OCI-LY1 (cell line): ENCODE measurements around the gene BRDT.

Experiments
- H2AFZ ChIP-seq: fragments of 200-600 bp; sonication (generic), shearing (Covaris generic); 2 replicates; pipeline ENCODE4 v1.6.0; 2014; ENCODE audit warnings: antibody characterized with exemption, mild to moderate bottlenecking, low read length
- H3F3A ChIP-seq: fragments of 200-600 bp; sonication (generic), shearing (Covaris generic); 2 replicates; pipeline ENCODE4 v1.6.0; 2014; ENCODE audit warnings: mild to moderate bottlenecking, antibody characterized with exemption, low read length, moderate library complexity; ENCODE audit not compliant: insufficient read depth
- H3K27ac ChIP-seq: fragments of 200-600 bp; sonication (generic); 2 replicates; pipeline ENCODE4 v1.5.1; 2014; ENCODE audit warnings: low read length, mixed run types, mild to moderate bottlenecking, low read depth; ENCODE audit not compliant: poor library complexity, severe bottlenecking
- H3K27me3 ChIP-seq: fragments of 200-600 bp; sonication (generic); 2 replicates; pipeline ENCODE4 v1.6.0; 2014; ENCODE audit warnings: antibody characterized with exemption, mild to moderate bottlenecking, low read length, moderate library complexity; ENCODE audit not compliant: insufficient read depth
- H3K36me3 ChIP-seq: fragments of 200-600 bp; sonication (generic); 2 replicates; pipeline ENCODE4 v1.6.1; 2014; ENCODE audit warnings: mild to moderate bottlenecking, antibody characterized with exemption, low read length, moderate library complexity, mixed read lengths; ENCODE audit not compliant: insufficient read depth
- H3K4me1 ChIP-seq: fragments of 200-600 bp; sonication (generic); 2 replicates; pipeline ENCODE4 v1.5.1; 2014; ENCODE audit warnings: mild to moderate bottlenecking, low read length, moderate library complexity; ENCODE audit not compliant: insufficient read depth, severe bottlenecking
- H3K4me2 ChIP-seq: fragments of 200-600 bp; sonication (generic), shearing (Covaris generic); 2 replicates; pipeline ENCODE4 v1.6.1; 2014; ENCODE audit warnings: low read length
- H3K4me3 ChIP-seq: fragments of 200-600 bp; sonication (generic); 2 replicates; pipeline ENCODE4 v1.5.1; 2014; ENCODE audit warnings: low read length, low read depth, mild to moderate bottlenecking, mixed read lengths; ENCODE audit not compliant: poor library complexity, severe bottlenecking
- H3K79me2 ChIP-seq: fragments of 200-600 bp; shearing (Covaris generic); 2 replicates; pipeline ENCODE4 v1.6.1; 2016; ENCODE audit warnings: mixed run types, low read length, mixed read lengths; ENCODE audit not compliant: insufficient read depth
- H3K9ac ChIP-seq: fragments of 200-600 bp; sonication (generic), shearing (Covaris generic); 2 replicates; pipeline ENCODE4 v1.6.1; 2014; ENCODE audit warnings: mild to moderate bottlenecking, low read length, mixed read lengths
- H3K9me2 ChIP-seq: fragments of 200-600 bp; sonication (generic), shearing (Covaris generic); 2 replicates; pipeline ENCODE4 v1.6.1; 2014; ENCODE audit warnings: low read depth, mild to moderate bottlenecking, low read length, mixed read lengths
- H3K9me3 ChIP-seq: fragments of 200-600 bp; shearing (Covaris generic); 2 replicates; pipeline ENCODE4 v1.6.1; 2014; ENCODE audit warnings: low read length, mixed read lengths
- H4K20me1 ChIP-seq: fragments of 200-600 bp; sonication (generic), shearing (Covaris generic); 2 replicates; pipeline ENCODE4 v1.6.0; 2016; ENCODE audit warnings: mild to moderate bottlenecking, low read length; ENCODE audit not compliant: insufficient read depth
- EZH2 ChIP-seq: fragments of 200-600 bp; sonication (generic), shearing (Covaris generic); IDR thresholded peaks from 2 replicates; pipeline ENCODE4 v1.8.0; 2017; ENCODE audit warnings: borderline replicate concordance, mixed run types, mild to moderate bottlenecking, antibody characterized with exemption, low read length, moderate library complexity, mixed read lengths
- TF ChIP-seq, protein P1 (sequence below): fragments of 200-600 bp; sonication (generic), shearing (Covaris generic); IDR thresholded peaks from 2 replicates; pipeline ENCODE4 v1.5.1; 2017; ENCODE audit warnings: mild to moderate bottlenecking, antibody characterized with exemption, low read length, moderate library complexity, mixed read lengths

The BRDT gene

DNA sequence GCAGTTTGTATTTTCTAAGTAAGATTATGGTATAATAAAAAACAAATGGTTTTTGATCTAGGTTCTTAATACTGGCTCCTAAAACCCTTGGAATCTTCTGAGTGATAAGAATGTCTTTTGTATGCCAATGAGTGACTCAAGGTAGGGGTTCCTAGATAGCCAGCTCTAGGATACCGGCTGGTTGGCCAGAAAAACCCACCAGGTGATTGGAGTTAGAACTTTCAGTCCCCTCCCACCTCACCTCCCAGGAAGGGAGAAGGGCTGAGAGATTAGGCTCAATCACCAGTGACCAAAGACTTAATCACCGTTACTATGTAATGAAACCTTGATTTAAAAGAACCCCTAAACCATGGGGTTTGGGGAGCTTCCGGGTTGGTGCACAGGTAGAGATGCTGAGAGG lies 8.7 kb upstream of the BRDT start:
- H3F3A ChIP-seq, result no peaks in the 10 kb centered on the region
- no peaks in the 10 kb centered on the region for H4K20me1 ChIP-seq
- no peak overlapping the region for H3K27ac ChIP-seq
- H3K4me2 ChIP-seq, result no peak overlapping the region
- H3K36me3 ChIP-seq, result no peaks in the 10 kb centered on the region
- no peak overlapping the region for H3K4me3 ChIP-seq
- TF ChIP-seq EZH2, result no peak
- TF ChIP-seq, protein P1, sequence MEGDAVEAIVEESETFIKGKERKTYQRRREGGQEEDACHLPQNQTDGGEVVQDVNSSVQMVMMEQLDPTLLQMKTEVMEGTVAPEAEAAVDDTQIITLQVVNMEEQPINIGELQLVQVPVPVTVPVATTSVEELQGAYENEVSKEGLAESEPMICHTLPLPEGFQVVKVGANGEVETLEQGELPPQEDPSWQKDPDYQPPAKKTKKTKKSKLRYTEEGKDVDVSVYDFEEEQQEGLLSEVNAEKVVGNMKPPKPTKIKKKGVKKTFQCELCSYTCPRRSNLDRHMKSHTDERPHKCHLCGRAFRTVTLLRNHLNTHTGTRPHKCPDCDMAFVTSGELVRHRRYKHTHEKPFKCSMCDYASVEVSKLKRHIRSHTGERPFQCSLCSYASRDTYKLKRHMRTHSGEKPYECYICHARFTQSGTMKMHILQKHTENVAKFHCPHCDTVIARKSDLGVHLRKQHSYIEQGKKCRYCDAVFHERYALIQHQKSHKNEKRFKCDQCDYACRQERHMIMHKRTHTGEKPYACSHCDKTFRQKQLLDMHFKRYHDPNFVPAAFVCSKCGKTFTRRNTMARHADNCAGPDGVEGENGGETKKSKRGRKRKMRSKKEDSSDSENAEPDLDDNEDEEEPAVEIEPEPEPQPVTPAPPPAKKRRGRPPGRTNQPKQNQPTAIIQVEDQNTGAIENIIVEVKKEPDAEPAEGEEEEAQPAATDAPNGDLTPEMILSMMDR, result no peak
- H3K9me3 ChIP-seq, result no peaks in the 10 kb centered on the region
- no peaks in the 10 kb centered on the region for H3K27me3 ChIP-seq
- no peaks in the 10 kb centered on the region for H3K9me2 ChIP-seq
- no peak overlapping the region for H3K9ac ChIP-seq
- H3K79me2 ChIP-seq, result no peaks in the 10 kb centered on the region
- H3K4me1 ChIP-seq, result no peaks in the 10 kb centered on the region
- H2AFZ ChIP-seq, result no peak overlapping the region

DNA sequence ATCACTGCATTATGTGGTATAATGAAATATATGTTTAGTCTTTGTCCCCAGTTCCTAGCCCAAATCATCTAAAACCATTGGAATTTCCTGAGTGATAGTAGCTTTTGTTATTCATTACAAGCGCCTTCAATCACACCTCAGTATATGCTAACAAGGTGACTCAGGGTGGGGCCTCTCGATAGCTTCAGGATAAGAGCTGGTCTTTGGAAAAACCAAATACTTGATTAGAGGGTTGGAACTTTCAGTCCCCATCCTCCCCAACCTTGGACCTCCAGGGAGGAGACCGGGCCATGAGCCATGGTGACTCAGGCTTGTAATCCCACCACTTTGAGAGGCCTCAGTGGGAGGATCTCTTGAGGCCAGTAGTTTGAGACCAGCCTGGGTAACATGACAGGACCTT lies 5.1 kb upstream of the BRDT start:
- TF ChIP-seq, protein P1, result no peak
- TF ChIP-seq EZH2, result no peak

DNA sequence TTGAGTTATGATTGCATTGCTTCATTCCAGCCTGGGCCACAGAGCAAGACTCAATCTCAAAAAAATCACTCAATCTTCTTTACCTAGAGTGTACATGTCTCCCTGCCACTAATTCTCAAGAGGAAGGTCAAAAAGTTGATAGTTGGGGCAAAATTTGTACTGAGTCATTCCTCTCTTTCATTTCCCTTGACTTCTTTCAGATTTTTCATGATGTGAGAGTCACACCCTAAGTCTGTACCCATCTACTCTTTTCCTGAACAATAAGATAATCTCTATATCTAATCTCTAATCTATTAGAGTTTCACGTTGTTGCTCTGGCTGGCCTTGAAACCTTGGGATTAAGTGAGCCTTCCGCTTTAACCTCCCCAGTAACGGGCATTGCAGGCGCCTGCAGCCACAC lies 1.1 kb upstream of the BRDT start:
- no peaks in the 10 kb centered on the region for H3K9me3 ChIP-seq
- H3K27me3 ChIP-seq, result no peaks in the 10 kb centered on the region
- no peak overlapping the region for H3K27ac ChIP-seq
- TF ChIP-seq, protein P1, result no peak
- no peak for TF ChIP-seq EZH2
- no peak overlapping the region for H3K9ac ChIP-seq
- no peak overlapping the region for H3K4me3 ChIP-seq
- H3K9me2 ChIP-seq, result no peaks in the 10 kb centered on the region
- no peaks in the 10 kb centered on the region for H4K20me1 ChIP-seq
- no peak overlapping the region for H3K4me2 ChIP-seq
- no peaks in the 10 kb centered on the region for H3K4me1 ChIP-seq
- H2AFZ ChIP-seq, result no peak overlapping the region
- H3K36me3 ChIP-seq, result no peaks in the 10 kb centered on the region
- no peaks in the 10 kb centered on the region for H3F3A ChIP-seq
- no peaks in the 10 kb centered on the region for H3K79me2 ChIP-seq

More for the DNA sequence above, 5.1 kb upstream of the BRDT start:
- Histone ChIP-seq H3K36me3 (no peaks in the 10 kb centered on the region), H3K27ac (no peak overlapping the region), H3F3A (no peaks in the 10 kb centered on the region), H3K27me3 (no peaks in the 10 kb centered on the region), H2AFZ (no peak overlapping the region), H3K79me2 (no peaks in the 10 kb centered on the region), H3K4me3 (no peak overlapping the region), H3K9me2 (no peaks in the 10 kb centered on the region), H3K9me3 (no peaks in the 10 kb centered on the region), H4K20me1 (no peaks in the 10 kb centered on the region), H3K9ac (no peak overlapping the region), H3K4me2 (no peak overlapping the region), H3K4me1 (no peaks in the 10 kb centered on the region)
